HG02642 (cell line): ENCODE results near the gene UBAC2.

ENCODE experiments used
- ATAC-seq: cut with Tn5 transposase; IDR thresholded peaks from one replicate; pipeline ENCODE4 v1.9.1; 2021; ENCODE audit warnings: mild to moderate bottlenecking; ENCODE audit not compliant: unreplicated experiment, poor library complexity

Gene UBAC2

GRCh38 chr13:99179460-99179859 lies 21.2 kb upstream of the UBAC2 start:
- ATAC-seq = no peak

- no peak for ATAC-seq
Measured at GRCh38 chr13:99182439-99182838, 18.2 kb upstream of the UBAC2 start.

GRCh38 chr13:99185606-99186005 lies 15.0 kb upstream of the UBAC2 start:
- ATAC-seq = no peak

- no peak for ATAC-seq
Measured at GRCh38 chr13:99190147-99190985, 10.3 kb upstream of the UBAC2 start.

- no peak for ATAC-seq
Measured at GRCh38 chr13:99191336-99191899, 9.2 kb upstream of the UBAC2 start.

- ATAC-seq = no peak
Measured at GRCh38 chr13:99191900-99192399, 8.7 kb upstream of the UBAC2 start.

GRCh38 chr13:99192480-99192879 lies 8.2 kb upstream of the UBAC2 start:
- no peak for ATAC-seq

GRCh38 chr13:99193152-99193551 lies 7.5 kb upstream of the UBAC2 start:
- no peak for ATAC-seq

GRCh38 chr13:99196466-99197116 lies 4.1 kb upstream of the UBAC2 start:
- no peak for ATAC-seq

- no peak for ATAC-seq
Measured at GRCh38 chr13:99197117-99197651, 3.5 kb upstream of the UBAC2 start.

- peak; percentile 6 for ATAC-seq
Measured at GRCh38 chr13:99199541-99200431, 868 bp upstream of the UBAC2 start.

GRCh38 chr13:99203601-99204579 lies 3.2 kb downstream of the UBAC2 start:
- no peak for ATAC-seq

GRCh38 chr13:99205621-99206220 lies 5.1 kb downstream of the UBAC2 start:
- ATAC-seq = no peak

- ATAC-seq = no peak
Measured at GRCh38 chr13:99206226-99206625, 5.6 kb downstream of the UBAC2 start.

- ATAC-seq = no peak
Measured at GRCh38 chr13:99206873-99207272, 6.2 kb downstream of the UBAC2 start.

GRCh38 chr13:99207511-99207910 lies 6.9 kb downstream of the UBAC2 start:
- ATAC-seq = no peak

- no peak for ATAC-seq
Measured at GRCh38 chr13:99208185-99208584, 7.5 kb downstream of the UBAC2 start.

- ATAC-seq = no peak
Measured at GRCh38 chr13:99208845-99209527, 8.3 kb downstream of the UBAC2 start.
